SK-N-SH (cell line): Measurements from ENCODE around the gene ADAMTS9. TPM values are rescaled to one million over a fixed set of nuclear protein-coding genes. Genes with fewer than 3 reads are reported as not detected.

Source experiments
- CTCF ChIA-PET: fragments of 300-600, 350-600 bp; formaldehyde crosslinking; extraction: SDS; loops from one replicate; lab custom pipeline; 2021; lab: Yijun Ruan, JAX
- POLR2A ChIA-PET: fragments of 350-600 bp; sonication (Branson Sonifier 250); formaldehyde crosslinking; extraction: SDS; loops from one replicate; lab custom pipeline; 2020; ENCODE audit warnings: antibody characterized with exemption, inconsistent platforms; lab: Yijun Ruan, JAX
- DNase-seq: peaks from one replicate; pipeline ENCODE4 v3.0.0; 2012
- H2AFZ ChIP-seq: fragments of 200-600 bp; sonication (generic); 2 replicates; pipeline ENCODE4 v1.8.1; 2016; ENCODE audit warnings: antibody characterized with exemption, mild to moderate bottlenecking, low read depth
- H3F3A ChIP-seq: fragments of 200-600 bp; sonication (generic); replicated peaks from 2 replicates; pipeline ENCODE3; 2016; ENCODE audit warnings: antibody characterized with exemption, mild to moderate bottlenecking; ENCODE audit not compliant: insufficient read depth
- H3K27ac ChIP-seq, 2 experiments: fragments of 200-500 bp in 1 of 2; fragments of 200-600 bp in 1 of 2; sonication (Bioruptor generic) in 1 of 2; sonication (generic), shearing (Covaris generic) in 1 of 2; 2 replicates each; pipeline versions ENCODE4 v1.5.1 to v1.6.1; 2014 to 2016; ENCODE audit warnings: low read depth in 2 of 2, inconsistent platforms in 1 of 2, low read length in 1 of 2, mild to moderate bottlenecking in 1 of 2, mixed read lengths in 1 of 2
- H3K27me3 ChIP-seq: fragments of 200-600 bp; sonication (generic), shearing (Covaris generic); 2 replicates; pipeline ENCODE4 v1.6.1; 2016; ENCODE audit warnings: mixed run types; ENCODE audit not compliant: insufficient read depth
- H3K36me3 ChIP-seq, 2 experiments: fragments of 200-500 bp in 1 of 2; fragments of 200-600 bp in 1 of 2; sonication (Bioruptor generic) in 1 of 2; sonication (generic) in 1 of 2; replicated peaks in 1 of 2; 2 replicates each; pipeline versions ENCODE3 to v1.5.1; 2014 to 2016; ENCODE audit warnings: low read length in 1 of 2, mild to moderate bottlenecking in 1 of 2; ENCODE audit not compliant: insufficient read depth in 2 of 2, control insufficient read depth in 1 of 2
- H3K4me1 ChIP-seq, 2 experiments: fragments of 200-500 bp in 1 of 2; fragments of 200-600 bp in 1 of 2; sonication (Bioruptor generic) in 1 of 2; sonication (generic), shearing (Covaris generic) in 1 of 2; 2 replicates each; pipeline versions ENCODE4 v1.5.1 to v1.6.1; 2014 to 2016; ENCODE audit warnings: low read depth in 1 of 2, low read length in 1 of 2, mixed run types in 1 of 2; ENCODE audit not compliant: insufficient read depth in 2 of 2, control insufficient read depth in 1 of 2
- H3K4me2 ChIP-seq: fragments of 200-600 bp; sonication (generic), shearing (Covaris generic); 2 replicates; pipeline ENCODE4 v1.6.1; 2017; ENCODE audit warnings: mixed run types
- H3K4me3 ChIP-seq, 2 experiments: fragments of 200-500 bp in 1 of 2; fragments of 200-600 bp in 1 of 2; sonication (Bioruptor generic) in 1 of 2; sonication (generic), shearing (Covaris generic) in 1 of 2; 2 replicates each; pipeline versions ENCODE4 v1.5.1 to v1.8.1; 2014 to 2016; ENCODE audit warnings: low read depth in 2 of 2, inconsistent platforms in 1 of 2, low read length in 1 of 2, mild to moderate bottlenecking in 1 of 2, mixed read lengths in 1 of 2, moderate library complexity in 1 of 2
- H3K79me2 ChIP-seq: fragments of 200-600 bp; sonication (generic); 2 replicates; pipeline ENCODE4 v1.8.1; 2017; ENCODE audit warnings: mild to moderate bottlenecking; ENCODE audit not compliant: insufficient read depth
- H3K9ac ChIP-seq: fragments of 200-600 bp; sonication (generic); 2 replicates; pipeline ENCODE4 v1.6.1; 2017; ENCODE audit warnings: mixed run types
- H3K9me2 ChIP-seq: fragments of 200-600 bp; sonication (generic); 2 replicates; pipeline ENCODE4 v1.6.1; 2017; ENCODE audit warnings: mixed run types
- H3K9me3 ChIP-seq: fragments of 200-600 bp; sonication (generic); 2 replicates; pipeline ENCODE4 v1.6.1; 2017; ENCODE audit warnings: mixed run types, mild to moderate bottlenecking, moderate library complexity
- H4K20me1 ChIP-seq: fragments of 200-600 bp; sonication (generic); 2 replicates; pipeline ENCODE4 v1.6.1; 2017; ENCODE audit warnings: mild to moderate bottlenecking, mixed run types; ENCODE audit not compliant: insufficient read depth
- EP300 ChIP-seq, 2 experiments: IDR thresholded peaks; 2 replicates each; pipeline versions ENCODE4 v1.4.0 to v1.6.1; 2012; ENCODE audit warnings: borderline replicate concordance in 1 of 2, low read depth in 1 of 2, low read length in 1 of 2
- JUND ChIP-seq: IDR thresholded peaks from 2 replicates; pipeline ENCODE4 v1.4.0; 2012
- MEF2A ChIP-seq: IDR thresholded peaks from 2 replicates; pipeline ENCODE4 v1.4.0; 2012; ENCODE audit warnings: low read depth, borderline replicate concordance
- NFIC ChIP-seq: IDR thresholded peaks from 2 replicates; pipeline ENCODE4 v1.4.0; 2012; ENCODE audit warnings: borderline replicate concordance
- NRF1 ChIP-seq: IDR thresholded peaks from 2 replicates; pipeline ENCODE4 v1.6.1; 2012; ENCODE audit warnings: low read depth, mild to moderate bottlenecking, low read length
- POLR2AphosphoS5 ChIP-seq: IDR thresholded peaks from 2 replicates; pipeline ENCODE4 v1.6.1; 2012; ENCODE audit warnings: low read depth, low read length
- RAD21 ChIP-seq: IDR thresholded peaks from 2 replicates; pipeline ENCODE4 v1.6.1; 2012; ENCODE audit warnings: mild to moderate bottlenecking, low read length
- RFX5 ChIP-seq: IDR thresholded peaks from 2 replicates; pipeline ENCODE4 v1.6.1; 2012; ENCODE audit warnings: mild to moderate bottlenecking, improper control_type of control experiment, low read length
- SMC3 ChIP-seq: IDR thresholded peaks from 2 replicates; pipeline ENCODE4 v1.6.1; 2012; ENCODE audit warnings: low read depth, low read length, improper control_type of control experiment
- TAF1 ChIP-seq: IDR thresholded peaks from 2 replicates; pipeline ENCODE4 v1.6.1; 2012; ENCODE audit warnings: low read depth, mild to moderate bottlenecking, low read length, moderate library complexity, borderline replicate concordance
- TEAD4 ChIP-seq: IDR thresholded peaks from 2 replicates; pipeline ENCODE4 v1.4.0; 2012; ENCODE audit warnings: mild to moderate bottlenecking, borderline replicate concordance; ENCODE audit not compliant: insufficient read depth
- YY1 ChIP-seq: IDR thresholded peaks from 2 replicates; pipeline ENCODE4 v1.4.0; 2012; ENCODE audit warnings: low read depth, mild to moderate bottlenecking
- WGBS: methylation state at CpG from one replicate; pipeline ENCODE4 v1.1.6; 2017; ENCODE audit warnings: low lambda C conversion rate; 5-methylcytosine and 5-hydroxymethylcytosine counted together
- polyA plus RNA-seq, 3 experiments: library from polyadenylated mRNA; depleted of rRNA; stranded (reverse); fragments of >200 nt; gene quantifications; 2 replicates each; pipeline ENCODE4 v1.2.3, GENCODE V29; 2012
- TF ChIP-seq, protein P1 (sequence below): fragments of 200-600 bp; sonication (generic); IDR thresholded peaks from 2 replicates; pipeline ENCODE4 v1.6.1; 2017; ENCODE audit warnings: antibody characterized with exemption, mild to moderate bottlenecking, moderate library complexity
- TF ChIP-seq, protein P2 (sequence below): IDR thresholded peaks from 2 replicates; pipeline ENCODE4; 2012
- TF ChIP-seq, protein P3 (sequence below): IDR thresholded peaks from 2 replicates; pipeline ENCODE4 v1.6.1; 2012; ENCODE audit warnings: mild to moderate bottlenecking, low read depth, low read length, moderate library complexity
- TF ChIP-seq, protein P4 (sequence below): fragments of 150-350 bp; IDR thresholded peaks from 2 replicates; pipeline ENCODE4 v1.6.1; 2017; ENCODE audit warnings: antibody characterized with exemption, low read length, low read depth, borderline replicate concordance

ADAMTS9 gene
- polyA plus RNA-seq, 1 of the 3 experiments (the other 2 are of a cell fraction) = 4.1 TPM

DNA sequence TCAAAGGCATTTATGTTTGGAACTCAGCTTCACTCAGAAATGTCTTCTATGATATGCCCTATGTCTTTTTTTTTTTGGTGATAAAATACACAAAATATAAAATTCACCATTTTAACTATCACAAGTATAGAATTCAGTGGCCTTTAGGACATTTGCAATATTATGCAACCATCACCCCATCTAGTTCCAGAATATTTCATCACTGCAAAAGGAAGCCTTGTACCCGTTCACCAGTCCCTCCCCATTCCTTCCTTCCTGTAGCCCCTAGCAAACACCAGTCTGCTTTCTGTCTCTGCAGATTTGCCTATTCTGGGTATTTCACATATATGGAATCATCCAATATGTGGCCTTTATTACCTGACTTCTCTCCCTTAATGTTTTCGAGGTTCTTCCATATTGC lies 134.8 kb downstream of the ADAMTS9 start:
- H3K9me3 ChIP-seq = no peaks in the 10 kb centered on the region
- no peaks in the 10 kb centered on the region for H3F3A ChIP-seq
- no peaks in the 10 kb centered on the region for H3K79me2 ChIP-seq
- no peak overlapping the region for H3K9ac ChIP-seq
- H3K4me3 ChIP-seq = no peak overlapping the region
- no peaks in the 10 kb centered on the region for H4K20me1 ChIP-seq
- peaks cover 0 to 15% of the 10 kb centered on the region in 2 experiments; a peak in 1 of 4 replicates for H3K4me1 ChIP-seq
- H3K9me2 ChIP-seq = no peaks in the 10 kb centered on the region
- ChIA-PET POLR2A (no interaction called here), CTCF (interaction anchor here (1.0 to 2.9 kb wide), 4 partner anchors 20 to 26 kb away, joined by 3 to 20 read pairs (median 4); no protein-coding TSS in a partner anchor)
- 80% methylated on average over 2 of the region's 2 CpGs for WGBS
- TF ChIP-seq POLR2AphosphoS5 (no peak), JUND (no peak), RFX5 (no peak), RAD21 (no peak), NRF1 (no peak), YY1 (no peak), MEF2A (no peak), SMC3 (no peak), EP300 (IDR thresholded peaks at IDR 0.05; ENCODE audit: borderline replicate concordance in 1 of 2, low read depth in 1 of 2, low read length in 1 of 2) (no peak), TAF1 (no peak), TEAD4 (no peak), NFIC (no peak)
- TF ChIP-seq, protein P1, sequence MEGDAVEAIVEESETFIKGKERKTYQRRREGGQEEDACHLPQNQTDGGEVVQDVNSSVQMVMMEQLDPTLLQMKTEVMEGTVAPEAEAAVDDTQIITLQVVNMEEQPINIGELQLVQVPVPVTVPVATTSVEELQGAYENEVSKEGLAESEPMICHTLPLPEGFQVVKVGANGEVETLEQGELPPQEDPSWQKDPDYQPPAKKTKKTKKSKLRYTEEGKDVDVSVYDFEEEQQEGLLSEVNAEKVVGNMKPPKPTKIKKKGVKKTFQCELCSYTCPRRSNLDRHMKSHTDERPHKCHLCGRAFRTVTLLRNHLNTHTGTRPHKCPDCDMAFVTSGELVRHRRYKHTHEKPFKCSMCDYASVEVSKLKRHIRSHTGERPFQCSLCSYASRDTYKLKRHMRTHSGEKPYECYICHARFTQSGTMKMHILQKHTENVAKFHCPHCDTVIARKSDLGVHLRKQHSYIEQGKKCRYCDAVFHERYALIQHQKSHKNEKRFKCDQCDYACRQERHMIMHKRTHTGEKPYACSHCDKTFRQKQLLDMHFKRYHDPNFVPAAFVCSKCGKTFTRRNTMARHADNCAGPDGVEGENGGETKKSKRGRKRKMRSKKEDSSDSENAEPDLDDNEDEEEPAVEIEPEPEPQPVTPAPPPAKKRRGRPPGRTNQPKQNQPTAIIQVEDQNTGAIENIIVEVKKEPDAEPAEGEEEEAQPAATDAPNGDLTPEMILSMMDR = no peak
- TF ChIP-seq, protein P2, sequence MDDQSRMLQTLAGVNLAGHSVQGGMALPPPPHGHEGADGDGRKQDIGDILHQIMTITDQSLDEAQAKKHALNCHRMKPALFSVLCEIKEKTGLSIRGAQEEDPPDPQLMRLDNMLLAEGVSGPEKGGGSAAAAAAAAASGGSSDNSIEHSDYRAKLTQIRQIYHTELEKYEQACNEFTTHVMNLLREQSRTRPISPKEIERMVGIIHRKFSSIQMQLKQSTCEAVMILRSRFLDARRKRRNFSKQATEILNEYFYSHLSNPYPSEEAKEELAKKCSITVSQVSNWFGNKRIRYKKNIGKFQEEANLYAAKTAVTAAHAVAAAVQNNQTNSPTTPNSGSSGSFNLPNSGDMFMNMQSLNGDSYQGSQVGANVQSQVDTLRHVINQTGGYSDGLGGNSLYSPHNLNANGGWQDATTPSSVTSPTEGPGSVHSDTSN = no peak
- TF ChIP-seq, protein P3, sequence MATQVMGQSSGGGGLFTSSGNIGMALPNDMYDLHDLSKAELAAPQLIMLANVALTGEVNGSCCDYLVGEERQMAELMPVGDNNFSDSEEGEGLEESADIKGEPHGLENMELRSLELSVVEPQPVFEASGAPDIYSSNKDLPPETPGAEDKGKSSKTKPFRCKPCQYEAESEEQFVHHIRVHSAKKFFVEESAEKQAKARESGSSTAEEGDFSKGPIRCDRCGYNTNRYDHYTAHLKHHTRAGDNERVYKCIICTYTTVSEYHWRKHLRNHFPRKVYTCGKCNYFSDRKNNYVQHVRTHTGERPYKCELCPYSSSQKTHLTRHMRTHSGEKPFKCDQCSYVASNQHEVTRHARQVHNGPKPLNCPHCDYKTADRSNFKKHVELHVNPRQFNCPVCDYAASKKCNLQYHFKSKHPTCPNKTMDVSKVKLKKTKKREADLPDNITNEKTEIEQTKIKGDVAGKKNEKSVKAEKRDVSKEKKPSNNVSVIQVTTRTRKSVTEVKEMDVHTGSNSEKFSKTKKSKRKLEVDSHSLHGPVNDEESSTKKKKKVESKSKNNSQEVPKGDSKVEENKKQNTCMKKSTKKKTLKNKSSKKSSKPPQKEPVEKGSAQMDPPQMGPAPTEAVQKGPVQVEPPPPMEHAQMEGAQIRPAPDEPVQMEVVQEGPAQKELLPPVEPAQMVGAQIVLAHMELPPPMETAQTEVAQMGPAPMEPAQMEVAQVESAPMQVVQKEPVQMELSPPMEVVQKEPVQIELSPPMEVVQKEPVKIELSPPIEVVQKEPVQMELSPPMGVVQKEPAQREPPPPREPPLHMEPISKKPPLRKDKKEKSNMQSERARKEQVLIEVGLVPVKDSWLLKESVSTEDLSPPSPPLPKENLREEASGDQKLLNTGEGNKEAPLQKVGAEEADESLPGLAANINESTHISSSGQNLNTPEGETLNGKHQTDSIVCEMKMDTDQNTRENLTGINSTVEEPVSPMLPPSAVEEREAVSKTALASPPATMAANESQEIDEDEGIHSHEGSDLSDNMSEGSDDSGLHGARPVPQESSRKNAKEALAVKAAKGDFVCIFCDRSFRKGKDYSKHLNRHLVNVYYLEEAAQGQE = no peak
- TF ChIP-seq, protein P4, sequence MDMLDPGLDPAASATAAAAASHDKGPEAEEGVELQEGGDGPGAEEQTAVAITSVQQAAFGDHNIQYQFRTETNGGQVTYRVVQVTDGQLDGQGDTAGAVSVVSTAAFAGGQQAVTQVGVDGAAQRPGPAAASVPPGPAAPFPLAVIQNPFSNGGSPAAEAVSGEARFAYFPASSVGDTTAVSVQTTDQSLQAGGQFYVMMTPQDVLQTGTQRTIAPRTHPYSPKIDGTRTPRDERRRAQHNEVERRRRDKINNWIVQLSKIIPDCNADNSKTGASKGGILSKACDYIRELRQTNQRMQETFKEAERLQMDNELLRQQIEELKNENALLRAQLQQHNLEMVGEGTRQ = no peak
- no peak for DNase-seq
- no peak overlapping the region for H3K27ac ChIP-seq
- no peak overlapping the region for H3K4me2 ChIP-seq
- peaks cover 0 to 49% of the 10 kb centered on the region in 2 experiments for H3K36me3 ChIP-seq
- no peaks in the 10 kb centered on the region for H3K27me3 ChIP-seq
- no peak overlapping the region for H2AFZ ChIP-seq
